ENCODE measurements around the gene ZNF491.
"Not testable (repeated sequence)": the region's sequence is repeated elsewhere in the genome, so short reads cannot be mapped to it uniquely, and the experiment has no call there.

Gene ZNF491

GRCh38 chr19:11798391-11799330, at the start of gene ZNF491:
Gene ZNF491 (plus strand): TSS chr19:11798523. CDS start chr19:11805954, 7,431 bp downstream.
- no peak for DNase-seq

GRCh38 chr19:11749751-11750150, 48.6 kb upstream of the ZNF491 start:
- DNase-seq: no peak

- no peak for DNase-seq
Observed at GRCh38 chr19:11752244-11752736, 46.0 kb upstream of the ZNF491 start.

- DNase-seq: no peak
Observed at GRCh38 chr19:11754663-11755062, 43.7 kb upstream of the ZNF491 start.

- no peak for DNase-seq
Observed at GRCh38 chr19:11756965-11757364, 41.4 kb upstream of the ZNF491 start.

- DNase-seq: no peak
Observed at GRCh38 chr19:11759805-11760204, 38.5 kb upstream of the ZNF491 start.

GRCh38 chr19:11763117-11763516, 35.2 kb upstream of the ZNF491 start:
- no peak for DNase-seq

- DNase-seq: no peak
Observed at GRCh38 chr19:11763611-11764010, 34.7 kb upstream of the ZNF491 start.

- DNase-seq: no peak
Observed at GRCh38 chr19:11766597-11767591, 31.4 kb upstream of the ZNF491 start, which contains the start of gene ZNF441. Gene ZNF441 (plus strand): TSS chr19:11767000. CDS start chr19:11767194, 194 bp downstream.

GRCh38 chr19:11767633-11768133, 30.6 kb upstream of the ZNF491 start:
- no peak for DNase-seq

- DNase-seq: peak; percentile 44
Observed at GRCh38 chr19:11769995-11770394, 28.3 kb upstream of the ZNF491 start.

GRCh38 chr19:11771520-11771919, 26.8 kb upstream of the ZNF491 start:
- not testable (repeated sequence) for DNase-seq

GRCh38 chr19:11776669-11777068, 21.7 kb upstream of the ZNF491 start:
- DNase-seq: not testable (repeated sequence)

GRCh38 chr19:11780431-11781020, 17.8 kb upstream of the ZNF491 start:
- no peak for DNase-seq

GRCh38 chr19:11781295-11782057, 16.8 kb upstream of the ZNF491 start:
- DNase-seq: no peak

GRCh38 chr19:11783767-11784166, 14.6 kb upstream of the ZNF491 start:
- no peak for DNase-seq

- DNase-seq: no peak
Observed at GRCh38 chr19:11784356-11784755, 14.0 kb upstream of the ZNF491 start.

GRCh38 chr19:11787536-11787935, 10.8 kb upstream of the ZNF491 start:
- DNase-seq: no peak

- no peak for DNase-seq
Observed at GRCh38 chr19:11792942-11793341, 5.4 kb upstream of the ZNF491 start.

GRCh38 chr19:11797491-11797890, 832 bp upstream of the ZNF491 start:
- DNase-seq: peak; percentile 54

GRCh38 chr19:11806354-11807098, 8.2 kb downstream of the ZNF491 start:
- no peak for DNase-seq

All from MV-4-11 (cell line).